GM12873 (cell line): ENCODE results near the gene ASXL2.

Experiments
- TF ChIP-seq, protein P1 (sequence below): IDR thresholded peaks from 2 replicates; pipeline ENCODE4 v1.5.1; 2012; ENCODE audit warnings: low read depth, mild to moderate bottlenecking, moderate library complexity, low read length, control low read depth; ENCODE audit not compliant: insufficient read depth; ENCODE audit errors: missing control alignments

ASXL2 gene

DNA sequence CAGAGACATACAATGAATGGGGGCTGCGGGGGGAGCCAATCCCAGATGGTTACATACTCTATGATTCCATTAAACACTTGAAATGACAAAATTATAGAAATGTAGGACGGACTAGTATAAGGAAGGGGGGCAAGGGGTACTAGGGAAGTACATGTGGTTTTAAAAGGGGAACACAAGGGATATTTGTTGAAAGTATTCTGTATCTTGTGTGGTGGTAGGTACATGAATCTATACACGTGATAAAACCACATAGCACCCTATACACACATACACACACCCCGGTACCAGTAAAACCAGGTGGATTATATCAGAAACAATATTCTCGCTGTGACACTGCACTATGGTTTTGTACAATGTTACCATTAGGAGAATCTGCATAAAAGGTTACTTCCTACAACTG lies 45.4 kb downstream of the ASXL2 start:
- TF ChIP-seq, protein P1, sequence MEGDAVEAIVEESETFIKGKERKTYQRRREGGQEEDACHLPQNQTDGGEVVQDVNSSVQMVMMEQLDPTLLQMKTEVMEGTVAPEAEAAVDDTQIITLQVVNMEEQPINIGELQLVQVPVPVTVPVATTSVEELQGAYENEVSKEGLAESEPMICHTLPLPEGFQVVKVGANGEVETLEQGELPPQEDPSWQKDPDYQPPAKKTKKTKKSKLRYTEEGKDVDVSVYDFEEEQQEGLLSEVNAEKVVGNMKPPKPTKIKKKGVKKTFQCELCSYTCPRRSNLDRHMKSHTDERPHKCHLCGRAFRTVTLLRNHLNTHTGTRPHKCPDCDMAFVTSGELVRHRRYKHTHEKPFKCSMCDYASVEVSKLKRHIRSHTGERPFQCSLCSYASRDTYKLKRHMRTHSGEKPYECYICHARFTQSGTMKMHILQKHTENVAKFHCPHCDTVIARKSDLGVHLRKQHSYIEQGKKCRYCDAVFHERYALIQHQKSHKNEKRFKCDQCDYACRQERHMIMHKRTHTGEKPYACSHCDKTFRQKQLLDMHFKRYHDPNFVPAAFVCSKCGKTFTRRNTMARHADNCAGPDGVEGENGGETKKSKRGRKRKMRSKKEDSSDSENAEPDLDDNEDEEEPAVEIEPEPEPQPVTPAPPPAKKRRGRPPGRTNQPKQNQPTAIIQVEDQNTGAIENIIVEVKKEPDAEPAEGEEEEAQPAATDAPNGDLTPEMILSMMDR: no peak

DNA sequence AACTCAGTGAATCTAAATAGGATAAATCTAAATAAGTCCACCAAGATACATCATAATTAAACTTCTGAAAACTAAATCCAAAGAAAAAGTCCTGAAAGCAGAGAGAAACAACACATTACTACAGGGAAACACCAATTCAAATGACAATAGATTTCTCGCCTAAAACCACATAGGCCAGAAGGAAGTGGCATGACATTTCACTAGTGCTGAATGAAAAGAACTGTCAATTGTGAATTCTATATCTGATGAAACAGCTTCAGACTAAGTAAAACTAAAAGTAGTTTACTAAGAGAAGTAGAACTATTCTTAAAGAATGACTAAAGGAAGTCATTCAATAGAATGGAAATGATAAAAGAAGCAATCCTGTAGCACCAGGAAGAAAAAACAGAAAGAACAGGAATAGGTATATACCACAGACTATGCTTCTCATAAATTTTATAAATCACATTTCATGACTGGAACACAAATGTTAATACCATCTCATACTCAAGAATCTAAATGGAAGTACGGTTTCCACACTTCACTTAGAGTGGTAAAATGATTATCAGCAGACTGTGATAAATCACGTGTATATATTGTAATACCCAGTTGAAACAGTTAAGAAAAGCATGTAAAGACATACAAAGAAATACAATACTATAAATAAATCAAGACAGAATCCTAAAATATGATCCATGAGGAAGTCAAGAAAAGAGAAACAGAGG lies 46.4 kb downstream of the ASXL2 start:
- TF ChIP-seq, protein P1: no peak

DNA sequence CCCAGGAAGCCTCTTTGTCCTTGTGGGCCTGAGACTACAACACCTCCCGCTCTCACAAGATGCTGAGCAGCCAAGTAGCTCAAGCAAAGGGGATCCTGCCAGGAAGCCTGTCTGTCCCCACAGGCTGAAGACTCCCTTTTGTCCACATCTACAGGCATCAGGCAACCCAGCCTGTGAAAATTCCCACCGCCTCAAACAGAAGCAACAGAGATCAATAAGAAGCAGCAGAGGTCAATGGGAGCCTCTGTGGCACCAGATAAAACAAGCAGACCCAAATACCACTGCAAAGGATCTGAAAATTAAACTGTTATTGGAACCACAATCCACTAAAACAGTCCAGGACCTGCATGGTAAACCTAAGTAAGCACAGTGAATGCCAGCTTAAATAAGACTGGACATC lies 48.5 kb downstream of the ASXL2 start:
- TF ChIP-seq, protein P1: no peak

DNA sequence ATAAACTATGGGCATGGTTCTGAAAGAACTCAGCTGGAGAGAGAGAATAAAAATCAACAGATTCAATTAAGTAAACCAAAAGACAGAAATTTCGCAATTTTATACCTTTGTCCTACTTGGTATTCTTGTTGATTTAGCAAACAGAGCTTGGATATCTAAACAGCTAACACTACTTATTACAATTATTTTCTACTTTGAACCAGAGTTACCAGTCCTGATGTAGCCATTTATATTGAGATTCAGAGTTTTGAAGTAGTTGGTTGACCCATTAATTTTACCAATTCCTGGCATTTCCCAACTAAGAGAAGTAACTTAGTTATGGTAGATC lies 48.9 kb downstream of the ASXL2 start:
- TF ChIP-seq, protein P1: no peak

DNA sequence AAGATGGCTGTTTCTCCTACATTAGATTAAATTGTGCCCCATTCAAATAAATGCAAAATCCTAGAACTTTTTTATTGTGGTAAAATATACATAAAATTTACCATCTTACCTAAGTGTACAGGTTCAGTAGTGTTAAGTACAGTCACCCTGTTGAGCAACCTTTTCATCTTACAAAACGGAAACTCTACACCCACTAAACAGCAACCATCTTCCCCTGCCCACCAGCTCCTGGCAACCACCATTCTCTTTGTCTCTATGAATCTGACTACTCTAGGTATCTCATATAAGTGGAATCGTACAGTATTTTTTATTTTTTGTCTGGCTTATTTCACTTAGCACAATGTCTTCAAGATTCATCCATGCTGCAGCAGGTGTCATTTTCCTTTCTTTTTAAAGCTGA lies 53.0 kb downstream of the ASXL2 start:
- TF ChIP-seq, protein P1: no peak

DNA sequence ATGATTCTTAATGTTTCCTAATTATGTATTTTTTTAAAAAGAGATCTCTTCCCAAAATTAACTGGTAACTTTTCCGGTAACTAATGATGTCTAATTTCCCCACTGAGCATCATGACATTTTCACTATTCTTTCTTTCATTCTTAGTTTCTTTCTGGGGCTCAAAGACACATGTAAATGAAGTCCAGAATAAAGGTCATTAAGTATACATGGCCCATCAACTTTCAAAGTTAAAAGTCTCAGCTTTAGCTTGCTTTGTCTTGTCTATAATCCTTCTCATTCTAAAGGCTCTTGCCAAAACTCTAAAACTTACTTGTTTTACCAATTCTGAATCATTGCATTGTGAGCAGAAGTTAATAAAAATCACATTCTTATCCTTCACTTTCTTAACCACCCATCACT lies 53.6 kb downstream of the ASXL2 start:
- TF ChIP-seq, protein P1: no peak

DNA sequence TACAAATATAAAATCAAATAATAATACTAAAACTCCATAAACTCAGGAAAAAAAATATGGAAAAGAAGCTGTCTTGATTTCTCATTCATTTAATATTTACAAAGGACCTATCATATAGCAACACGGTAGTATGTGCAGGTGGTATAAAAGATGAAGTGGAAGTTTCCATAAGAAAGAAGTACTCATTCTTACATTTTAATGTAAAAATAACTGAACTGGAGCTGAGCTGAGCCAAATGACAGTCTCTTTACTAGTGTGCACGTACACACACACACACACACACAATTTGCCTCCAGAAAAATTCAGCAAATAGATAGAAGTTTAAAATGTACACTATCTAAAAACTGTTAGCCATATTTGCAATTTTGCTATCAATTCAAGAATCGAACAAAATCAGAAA lies 54.1 kb downstream of the ASXL2 start:
- TF ChIP-seq, protein P1: no peak
